Stimulated activated CD4-positive, alpha-beta T cell treated with anti-CD3 and anti-CD28 coated beads, Interleukin-15, amount 100 ng/mL, for 1 hour (primary cell): ENCODE data around the gene CLN6.
"Not testable (repeated sequence)": the region's sequence is repeated elsewhere in the genome, so short reads cannot be mapped to it uniquely, and the experiment has no call there.

Experiments
- DNase-seq, 2 donors: peaks; one replicate each; pipeline ENCODE4 v3.0.0-alpha.2; 2020; ENCODE audit warnings: low read depth in 1 of 2, low spot score in 1 of 2

CLN6 gene

DNA sequence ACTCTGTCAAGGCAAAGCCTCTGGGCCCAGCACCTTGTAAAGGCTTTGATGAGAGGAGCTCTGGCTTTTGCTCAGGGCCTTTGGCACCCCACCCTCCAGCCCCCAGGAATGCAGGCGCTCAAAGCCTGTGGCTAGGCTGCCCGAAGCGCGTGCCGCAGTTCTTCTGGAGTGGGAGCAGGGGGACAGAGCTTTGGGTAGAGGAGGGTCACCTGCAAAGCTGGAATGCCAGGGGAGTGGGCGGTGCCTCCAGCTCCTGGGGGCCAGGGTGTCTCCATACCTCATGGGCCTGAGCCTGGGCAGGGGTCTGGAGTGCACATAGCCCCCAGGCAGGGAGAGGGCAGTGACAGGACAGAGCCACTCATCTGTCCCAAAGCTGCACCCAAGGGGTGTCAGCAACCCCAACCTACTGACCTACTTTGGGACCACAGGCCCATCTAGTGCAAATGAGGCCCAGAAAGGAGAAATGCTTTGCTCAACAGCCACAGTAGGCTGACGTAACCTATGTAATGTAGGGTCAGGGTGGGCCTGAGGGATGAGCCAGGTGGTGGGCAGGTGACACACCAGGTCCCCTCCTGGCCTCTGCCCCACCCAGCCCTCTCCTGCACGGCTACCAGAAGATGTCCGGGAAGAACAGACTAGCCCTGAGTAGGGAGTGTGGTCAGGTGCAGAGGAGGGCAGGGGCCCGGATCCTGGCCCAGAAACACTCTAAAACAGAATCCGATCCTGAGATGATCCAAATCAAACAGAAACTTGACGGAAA is 22.2 kb downstream of the CLN6 start:
- no peak for DNase-seq

DNA sequence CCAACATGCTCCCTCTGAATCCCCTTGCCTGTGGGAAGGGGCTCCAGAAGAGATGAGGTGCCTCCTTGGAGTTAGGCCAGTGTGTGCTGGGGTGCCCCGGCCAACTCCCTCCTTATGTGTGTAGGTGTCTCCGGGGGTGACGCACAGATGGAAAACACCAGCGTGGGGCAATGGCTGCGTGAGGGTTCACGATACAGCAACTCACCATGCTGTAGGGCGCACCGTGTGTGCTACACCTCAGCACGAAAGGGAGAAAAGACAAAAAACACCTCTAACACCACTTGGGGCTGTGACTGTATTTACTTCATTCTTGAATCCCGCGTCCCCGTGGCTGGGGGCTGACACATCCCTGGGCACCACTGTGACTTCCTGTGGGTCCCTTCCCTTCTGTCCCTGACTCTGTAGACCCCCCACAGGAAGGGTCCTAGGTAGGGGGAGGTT is 22.8 kb downstream of the CLN6 start:
- DNase-seq, result no peak

DNA sequence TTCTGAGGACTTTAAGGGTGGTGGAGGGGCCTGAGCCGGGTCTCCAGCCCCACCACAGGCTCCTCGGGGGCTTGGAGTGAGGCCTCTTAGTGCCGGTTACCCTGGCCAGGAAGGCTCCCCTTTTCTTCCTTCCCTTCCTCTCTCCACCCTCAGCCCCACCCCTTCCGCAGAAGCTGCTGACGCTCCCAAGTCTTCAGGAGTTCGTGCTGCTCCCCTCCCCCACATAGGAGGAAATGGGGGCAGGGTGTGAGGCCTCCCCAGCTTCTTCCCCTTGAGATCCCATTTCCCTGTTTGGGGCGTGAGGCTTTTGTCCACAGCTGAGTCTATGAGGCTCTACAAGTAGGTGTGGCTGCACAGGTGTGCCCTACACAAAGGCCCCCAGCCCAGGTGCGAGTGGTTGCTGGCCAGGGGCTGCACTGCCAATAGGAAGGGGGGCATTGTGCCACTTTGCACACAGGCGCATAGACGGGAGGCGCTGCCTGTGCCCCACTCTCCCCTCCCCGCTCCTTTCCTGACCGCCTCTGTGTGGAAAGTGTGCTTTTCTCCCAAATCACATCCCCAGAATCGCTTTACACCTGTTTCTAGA is 23.5 kb downstream of the CLN6 start:
- no peak for DNase-seq

DNA sequence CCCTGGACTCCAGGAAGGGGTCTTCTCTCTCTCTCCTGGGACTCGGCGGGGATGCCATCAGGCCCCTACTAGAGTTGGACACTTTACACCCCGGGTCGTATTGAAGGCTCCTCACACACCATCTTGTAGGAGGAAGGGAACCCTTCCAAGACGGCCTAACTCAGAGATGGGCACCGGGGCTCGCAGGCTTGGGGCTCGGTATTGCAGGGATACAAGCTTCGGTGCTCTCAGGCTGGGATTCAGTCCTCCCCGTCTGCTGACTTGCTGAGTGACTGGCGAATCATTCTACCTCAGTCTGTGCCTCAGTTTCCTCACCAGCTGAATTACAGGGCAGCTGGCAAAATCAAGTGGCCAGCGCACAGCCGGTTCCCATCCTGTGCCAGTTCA is 24.0 kb downstream of the CLN6 start:
- no peak for DNase-seq

DNA sequence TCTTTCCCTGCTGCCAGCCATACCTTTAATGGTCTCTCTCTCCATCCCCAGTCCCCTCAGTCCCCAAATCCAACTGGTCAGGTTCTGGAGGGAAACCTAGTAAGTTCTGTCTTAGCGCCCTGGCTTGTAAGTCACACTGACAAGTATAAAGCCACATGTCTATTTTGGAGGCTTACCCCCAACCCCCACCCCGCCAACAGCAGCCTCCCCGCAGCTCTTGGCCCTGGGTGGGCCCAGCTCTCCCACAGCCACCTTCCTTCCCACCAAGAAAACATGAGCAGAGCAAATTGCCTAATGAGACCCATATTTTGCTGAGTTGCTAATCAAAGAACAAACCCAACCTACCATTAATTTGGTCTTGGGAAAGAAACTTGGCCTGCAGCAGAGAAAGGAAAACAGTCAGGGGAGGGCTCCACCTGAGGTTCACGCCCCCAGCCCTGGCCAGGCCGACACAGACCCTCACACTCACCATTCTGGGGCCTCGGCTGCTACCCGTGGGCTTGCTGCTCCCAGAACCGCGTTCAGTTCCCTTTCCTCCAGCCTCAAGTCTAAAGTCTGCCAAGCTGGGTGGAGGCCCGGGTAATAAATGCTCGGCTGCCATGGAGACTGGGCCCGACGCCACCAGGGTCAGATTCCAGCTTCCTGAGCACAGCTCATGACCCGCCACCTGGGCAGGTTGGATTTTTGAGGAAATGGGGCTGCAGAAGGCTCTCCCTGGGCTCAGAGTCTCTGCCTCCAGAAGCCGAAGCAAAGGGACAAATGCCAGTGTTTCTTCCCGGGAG is 24.6 kb downstream of the CLN6 start, which contains the start of gene CALML4:
Gene CALML4 (minus strand): TSS at position 557 of the 782 bp plus-strand sequence. CDS start 85 bp downstream, at position 472.
- no peak for DNase-seq

DNA sequence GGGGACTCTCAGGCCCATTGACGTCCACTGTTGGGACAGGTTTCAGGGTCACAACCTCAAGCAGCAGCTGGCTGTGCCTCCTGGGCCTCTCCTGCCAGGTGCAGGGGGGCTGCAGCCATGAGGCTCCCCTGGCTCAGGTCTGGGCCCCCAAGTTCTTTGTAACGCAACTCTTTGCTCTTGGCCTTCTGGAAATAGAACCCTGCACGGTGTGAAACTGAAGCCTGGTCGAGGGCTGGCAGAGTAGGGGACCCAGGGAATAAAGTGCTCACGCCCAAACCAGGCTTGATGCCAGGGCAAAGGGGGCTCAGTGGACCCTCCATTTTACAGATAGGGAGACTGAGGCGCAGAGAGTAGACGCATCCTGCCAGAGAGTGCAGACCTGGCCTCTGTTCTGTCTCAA is 25.2 kb downstream of the CLN6 start:
- no peak for DNase-seq

GRCh38 chr15:68203956-68204355 is 25.6 kb downstream of the CLN6 start:
- no peak for DNase-seq

GRCh38 chr15:68203486-68203885 is 26.0 kb downstream of the CLN6 start:
- no peak for DNase-seq

DNA sequence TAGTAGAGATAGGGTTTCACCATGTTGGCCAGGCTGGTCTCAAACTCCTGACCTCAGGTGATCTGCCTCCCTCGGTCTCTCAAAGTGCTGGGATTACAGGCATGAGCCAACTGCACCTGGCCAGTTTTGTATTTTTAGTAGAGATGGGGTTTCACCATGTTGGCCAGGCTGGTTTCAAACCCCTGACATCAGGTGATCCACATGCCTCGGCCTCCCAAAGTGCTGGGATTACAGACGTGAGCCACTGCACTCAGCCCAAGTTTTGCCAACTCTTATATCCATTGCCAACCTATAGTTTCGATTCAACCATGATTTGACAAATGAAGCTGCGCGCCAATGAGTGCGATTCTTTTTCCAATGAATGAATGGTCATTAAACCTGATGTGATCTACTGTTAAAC is 26.5 kb downstream of the CLN6 start:
- not testable (repeated sequence) for DNase-seq

DNA sequence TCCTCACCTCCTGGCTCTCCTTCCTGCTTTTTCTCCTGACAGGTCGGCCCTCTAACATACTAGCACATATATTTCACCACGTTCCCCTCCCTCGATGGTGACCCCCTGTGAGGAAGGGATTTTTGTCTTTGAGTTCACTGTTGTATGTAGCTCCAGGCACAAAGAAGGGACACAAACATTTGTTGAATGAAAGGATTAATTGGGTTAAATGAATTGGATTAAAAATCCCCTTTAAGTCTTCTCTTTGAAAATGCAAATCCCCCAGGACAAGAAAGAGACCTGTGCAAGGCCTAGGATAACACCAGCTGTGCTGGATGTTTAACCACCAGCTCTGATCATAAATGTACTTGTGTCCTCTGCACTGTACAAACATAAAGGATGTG is 27.7 kb downstream of the CLN6 start:
- no peak for DNase-seq

DNA sequence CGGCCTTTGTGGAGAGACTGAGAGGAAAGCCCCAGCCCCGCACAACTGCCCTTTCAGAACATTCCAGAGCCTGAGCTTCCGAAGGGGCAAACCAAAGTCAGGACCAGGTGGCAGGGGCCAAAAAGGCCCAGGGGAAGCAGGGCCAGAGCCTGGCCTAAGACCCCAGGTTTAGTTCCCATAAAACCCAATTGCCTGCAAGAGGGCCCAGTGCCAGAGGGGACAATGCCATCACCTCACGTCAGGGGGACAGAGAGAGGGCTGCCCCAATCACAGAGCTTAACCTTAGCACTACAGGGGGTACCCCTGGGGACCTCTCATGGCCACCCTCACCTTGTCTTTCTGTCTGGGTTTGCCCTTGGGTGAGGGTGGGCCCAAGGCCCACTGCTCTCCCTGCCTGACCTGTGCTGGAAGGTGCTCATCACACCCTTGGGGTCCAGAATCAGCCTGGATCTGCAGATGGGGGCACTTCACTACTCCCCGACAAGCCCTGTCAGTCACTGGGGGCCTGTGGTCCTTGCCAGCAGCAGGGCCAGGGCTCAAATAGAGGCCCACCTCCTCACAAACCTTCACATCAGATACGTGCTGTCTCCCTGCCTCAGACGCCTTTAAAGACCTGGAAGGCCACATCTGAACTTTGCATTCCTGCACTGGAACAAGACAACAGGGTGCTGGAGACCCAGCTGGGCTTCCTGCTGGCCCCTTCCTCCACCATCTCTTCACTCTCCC is 28.2 kb downstream of the CLN6 start:
- DNase-seq, result no peak

DNA sequence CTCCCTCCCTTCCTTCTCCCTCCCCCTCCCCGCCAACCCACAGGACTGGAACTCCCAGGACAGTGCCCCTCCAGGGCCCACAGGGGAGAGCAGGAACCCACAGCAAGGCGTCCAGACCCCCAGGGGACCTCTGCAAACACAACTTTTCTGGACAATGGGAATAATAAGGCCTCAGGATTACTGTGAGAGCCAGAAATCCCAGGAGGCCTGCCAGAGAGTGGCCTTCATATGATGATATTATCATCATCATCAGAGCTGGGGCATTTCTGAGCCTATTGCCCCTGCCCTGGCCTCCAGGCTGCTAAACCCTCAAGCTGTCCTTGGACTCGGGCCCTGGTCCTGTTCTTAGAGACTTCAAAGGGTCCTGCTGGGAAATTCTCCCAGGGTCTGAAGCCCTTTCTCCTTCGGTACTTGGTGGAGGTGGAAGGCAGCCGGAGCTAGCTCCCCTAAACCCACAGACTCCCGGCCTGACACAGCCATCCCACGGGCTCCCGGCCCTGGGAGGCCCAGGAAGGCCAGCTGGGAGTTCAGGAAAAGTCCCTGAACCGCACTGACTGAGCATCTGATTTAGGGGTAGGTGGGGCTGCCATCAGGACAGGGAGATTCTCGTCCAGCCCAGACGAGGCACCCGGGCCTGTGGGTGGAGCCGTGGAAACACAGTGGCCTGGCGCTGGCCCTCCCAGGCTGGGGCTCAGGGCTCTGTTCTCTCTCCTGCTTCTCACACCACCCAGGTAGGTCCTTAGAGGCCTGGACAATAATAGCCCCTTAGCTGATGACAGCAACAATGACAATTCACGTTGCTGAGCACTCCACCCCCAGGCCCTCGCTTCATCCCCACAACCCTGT is 29.3 kb downstream of the CLN6 start:
- DNase-seq, result no peak

DNA sequence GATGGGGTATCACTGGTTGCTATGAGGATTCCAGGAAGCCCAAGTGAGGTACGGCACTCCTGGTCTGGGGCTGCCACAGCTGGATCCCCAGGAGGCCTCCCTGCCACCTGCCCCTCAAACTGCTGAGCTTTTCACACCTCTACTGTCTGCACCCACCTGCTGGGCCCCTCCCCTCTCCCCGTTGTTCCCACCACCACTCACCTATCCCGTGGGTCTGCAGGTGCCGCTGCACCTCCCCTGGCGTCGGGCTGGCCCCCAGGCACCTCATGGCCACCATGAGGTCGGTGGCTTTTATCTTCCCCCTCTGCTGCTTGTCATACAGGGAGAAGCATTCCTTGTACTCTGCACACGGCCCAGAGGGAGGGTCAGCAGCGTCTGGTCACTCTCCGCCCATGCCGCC is 30.2 kb downstream of the CLN6 start:
- DNase-seq, result no peak

DNA sequence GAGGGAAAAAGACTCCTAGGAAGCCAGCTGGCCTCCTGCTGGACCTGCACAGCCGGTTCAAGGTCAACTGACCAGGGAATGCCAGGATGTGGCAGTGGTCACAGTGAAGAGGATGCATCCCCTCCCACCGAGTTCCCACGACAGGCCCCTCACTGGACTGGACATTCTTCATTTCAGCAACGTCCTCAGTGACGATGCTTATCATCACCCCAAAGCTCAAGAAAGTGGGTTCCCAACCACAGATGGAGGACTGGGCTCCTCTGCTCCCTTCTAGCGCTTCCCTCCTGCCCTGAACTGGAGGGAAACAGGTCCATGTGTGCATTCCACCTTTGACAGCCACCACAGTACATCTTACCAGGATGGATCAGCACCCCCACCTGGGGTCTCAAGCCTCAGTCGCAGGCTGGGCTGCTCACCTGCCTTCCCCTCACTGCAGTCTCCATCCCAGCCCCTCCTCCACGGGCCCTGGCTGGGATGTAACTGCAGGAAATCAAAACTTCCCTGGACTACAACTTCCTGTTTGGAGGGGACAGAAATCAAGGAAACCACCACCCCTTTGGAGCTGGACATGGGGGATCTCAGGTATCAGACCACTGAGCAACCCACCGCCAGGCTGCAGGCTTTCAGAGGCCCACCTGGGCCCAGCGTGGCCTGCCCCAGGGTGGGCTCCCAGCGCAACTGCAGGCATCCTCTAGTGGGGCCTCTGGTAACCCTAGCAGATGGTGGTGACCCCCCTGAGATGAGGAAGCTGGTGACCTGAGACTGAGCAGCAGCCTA is 31.7 kb downstream of the CLN6 start:
- no peak for DNase-seq

DNA sequence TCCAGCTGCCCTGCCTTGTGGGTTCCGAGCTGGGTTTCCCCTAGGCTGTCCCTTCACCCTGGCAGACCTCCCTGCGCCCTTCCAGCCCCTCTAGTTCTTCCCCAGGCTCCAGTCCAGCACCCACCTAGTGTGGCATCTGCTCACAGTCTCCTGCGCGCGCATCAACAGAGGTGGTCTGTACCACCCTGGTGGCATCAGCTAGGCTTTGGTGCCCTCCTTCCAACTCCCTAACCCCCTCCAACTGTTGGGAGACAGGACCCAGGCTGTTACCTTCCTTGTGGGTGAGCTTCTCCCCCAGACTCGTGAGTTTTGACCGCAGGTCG is 32.4 kb downstream of the CLN6 start:
- no peak for DNase-seq

- no peak for DNase-seq
Measured at GRCh38 chr15:68196445-68197169, 32.9 kb downstream of the CLN6 start.

DNA sequence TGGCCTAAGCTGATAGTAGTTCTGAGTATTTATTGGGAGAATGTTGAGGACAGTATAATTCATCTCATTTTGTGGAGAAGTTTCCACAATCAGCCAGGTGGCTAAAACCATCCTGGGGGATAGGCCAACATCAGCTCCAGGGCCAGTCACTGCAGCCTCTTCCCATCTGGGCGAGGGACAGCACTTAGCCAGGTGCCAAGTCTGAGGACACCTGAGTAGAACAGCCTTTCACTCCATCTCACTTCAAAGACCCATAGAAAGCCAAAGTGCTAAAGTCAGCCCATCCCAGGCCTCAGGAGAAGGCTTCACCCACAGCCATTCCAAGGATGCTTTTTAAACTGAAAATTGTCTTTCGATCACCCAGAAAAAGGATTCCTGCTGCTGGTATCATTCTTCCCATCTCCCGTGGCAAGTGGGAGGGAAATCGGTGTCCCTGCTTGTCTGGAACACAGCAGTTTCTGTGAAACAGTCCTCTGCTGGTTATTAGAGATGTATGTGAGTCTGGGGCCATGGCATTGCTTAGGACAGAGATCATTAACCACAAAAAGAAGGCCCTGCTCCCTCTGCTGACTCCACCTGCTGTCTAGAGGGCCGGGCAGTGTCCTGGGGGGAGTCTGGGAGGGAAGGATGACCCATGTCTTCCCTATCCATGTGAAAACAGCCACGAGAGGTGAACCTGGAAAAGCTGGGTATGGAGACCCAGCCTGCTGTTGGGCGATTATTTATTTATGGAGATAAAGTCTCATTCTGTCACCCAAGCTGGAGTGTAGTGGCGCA is 34.0 kb downstream of the CLN6 start:
- no peak for DNase-seq

DNA sequence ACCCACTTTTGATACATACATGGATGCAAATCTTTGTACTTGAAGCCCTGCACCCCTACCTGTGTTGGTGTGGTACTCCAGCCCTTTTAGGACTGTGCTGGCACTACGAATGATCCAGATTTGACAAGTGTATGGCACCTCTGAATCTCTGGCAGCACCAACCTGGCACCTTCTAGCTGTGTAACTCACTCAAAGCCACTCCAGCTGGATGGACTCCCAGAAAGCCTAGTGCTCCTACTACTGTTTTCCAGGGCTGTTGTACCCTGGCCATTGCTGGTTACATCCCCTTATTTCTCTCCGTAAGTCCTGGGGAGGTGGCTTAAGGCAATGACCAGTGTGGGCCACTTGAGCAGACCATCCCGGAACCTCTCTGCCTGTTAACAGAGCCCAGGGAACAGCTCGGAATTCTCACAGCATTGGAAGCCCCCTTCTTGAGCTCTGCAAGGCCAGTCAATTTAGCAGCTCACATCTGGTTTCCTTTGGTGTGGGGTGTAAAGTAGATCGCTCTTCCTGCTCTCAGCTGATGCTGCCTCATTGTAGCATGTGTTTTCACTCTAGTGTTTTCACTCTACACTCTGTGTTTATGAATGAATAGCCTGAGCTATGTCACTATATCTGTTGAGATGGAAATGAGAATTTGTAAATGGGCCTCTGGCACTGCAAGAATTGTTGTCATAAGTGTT is 36.6 kb downstream of the CLN6 start:
- no peak for DNase-seq
